ENCODE data around the gene PPFIBP1. TPM values are rescaled to one million over a fixed set of nuclear protein-coding genes. Genes with fewer than 3 reads are reported as not detected.

The PPFIBP1 gene
- total and polyA plus RNA-seq, 2 of the 13 experiments (the other 11 are each of a cell fraction or from before 2014, with no cell fraction given), result 16.2 to 21.8 TPM

DNA sequence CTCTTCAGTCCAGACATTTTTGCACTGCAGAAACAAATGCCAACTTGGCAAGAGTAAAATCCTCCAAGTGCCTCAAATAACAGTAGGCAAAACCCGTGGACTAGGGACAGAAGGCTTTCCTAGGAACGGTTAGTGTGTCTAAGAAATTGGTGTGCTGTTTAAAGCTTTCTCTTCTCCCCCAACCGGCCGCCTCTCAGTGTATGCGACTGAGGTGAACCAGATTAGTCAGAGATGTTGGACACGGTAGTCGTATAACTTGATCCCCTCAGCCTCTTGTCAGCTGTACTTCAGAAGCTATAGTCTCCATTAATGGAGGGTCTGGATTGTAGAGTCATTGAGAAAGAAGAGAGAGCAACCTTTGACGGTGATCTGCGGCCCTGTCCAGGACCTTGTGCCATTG lies 21.7 kb downstream of the PPFIBP1 start (continued):
- TF ChIP-seq, protein P1, sequence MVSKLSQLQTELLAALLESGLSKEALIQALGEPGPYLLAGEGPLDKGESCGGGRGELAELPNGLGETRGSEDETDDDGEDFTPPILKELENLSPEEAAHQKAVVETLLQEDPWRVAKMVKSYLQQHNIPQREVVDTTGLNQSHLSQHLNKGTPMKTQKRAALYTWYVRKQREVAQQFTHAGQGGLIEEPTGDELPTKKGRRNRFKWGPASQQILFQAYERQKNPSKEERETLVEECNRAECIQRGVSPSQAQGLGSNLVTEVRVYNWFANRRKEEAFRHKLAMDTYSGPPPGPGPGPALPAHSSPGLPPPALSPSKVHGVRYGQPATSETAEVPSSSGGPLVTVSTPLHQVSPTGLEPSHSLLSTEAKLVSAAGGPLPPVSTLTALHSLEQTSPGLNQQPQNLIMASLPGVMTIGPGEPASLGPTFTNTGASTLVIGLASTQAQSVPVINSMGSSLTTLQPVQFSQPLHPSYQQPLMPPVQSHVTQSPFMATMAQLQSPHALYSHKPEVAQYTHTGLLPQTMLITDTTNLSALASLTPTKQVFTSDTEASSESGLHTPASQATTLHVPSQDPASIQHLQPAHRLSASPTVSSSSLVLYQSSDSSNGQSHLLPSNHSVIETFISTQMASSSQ (IDR thresholded peaks at IDR 0.05; ENCODE audit: low read depth), result no peak
- TF ChIP-seq, protein P1 (CRISPR knock-in tag; IDR thresholded peaks at IDR 0.05; ENCODE audit: borderline replicate concordance), result no peak
- TF ChIP-seq, protein P2, sequence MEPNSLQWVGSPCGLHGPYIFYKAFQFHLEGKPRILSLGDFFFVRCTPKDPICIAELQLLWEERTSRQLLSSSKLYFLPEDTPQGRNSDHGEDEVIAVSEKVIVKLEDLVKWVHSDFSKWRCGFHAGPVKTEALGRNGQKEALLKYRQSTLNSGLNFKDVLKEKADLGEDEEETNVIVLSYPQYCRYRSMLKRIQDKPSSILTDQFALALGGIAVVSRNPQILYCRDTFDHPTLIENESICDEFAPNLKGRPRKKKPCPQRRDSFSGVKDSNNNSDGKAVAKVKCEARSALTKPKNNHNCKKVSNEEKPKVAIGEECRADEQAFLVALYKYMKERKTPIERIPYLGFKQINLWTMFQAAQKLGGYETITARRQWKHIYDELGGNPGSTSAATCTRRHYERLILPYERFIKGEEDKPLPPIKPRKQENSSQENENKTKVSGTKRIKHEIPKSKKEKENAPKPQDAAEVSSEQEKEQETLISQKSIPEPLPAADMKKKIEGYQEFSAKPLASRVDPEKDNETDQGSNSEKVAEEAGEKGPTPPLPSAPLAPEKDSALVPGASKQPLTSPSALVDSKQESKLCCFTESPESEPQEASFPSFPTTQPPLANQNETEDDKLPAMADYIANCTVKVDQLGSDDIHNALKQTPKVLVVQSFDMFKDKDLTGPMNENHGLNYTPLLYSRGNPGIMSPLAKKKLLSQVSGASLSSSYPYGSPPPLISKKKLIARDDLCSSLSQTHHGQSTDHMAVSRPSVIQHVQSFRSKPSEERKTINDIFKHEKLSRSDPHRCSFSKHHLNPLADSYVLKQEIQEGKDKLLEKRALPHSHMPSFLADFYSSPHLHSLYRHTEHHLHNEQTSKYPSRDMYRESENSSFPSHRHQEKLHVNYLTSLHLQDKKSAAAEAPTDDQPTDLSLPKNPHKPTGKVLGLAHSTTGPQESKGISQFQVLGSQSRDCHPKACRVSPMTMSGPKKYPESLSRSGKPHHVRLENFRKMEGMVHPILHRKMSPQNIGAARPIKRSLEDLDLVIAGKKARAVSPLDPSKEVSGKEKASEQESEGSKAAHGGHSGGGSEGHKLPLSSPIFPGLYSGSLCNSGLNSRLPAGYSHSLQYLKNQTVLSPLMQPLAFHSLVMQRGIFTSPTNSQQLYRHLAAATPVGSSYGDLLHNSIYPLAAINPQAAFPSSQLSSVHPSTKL (CRISPR knock-in tag; IDR thresholded peaks at IDR 0.05), result no peak
- TF ChIP-seq KLF6 (CRISPR knock-in tag; IDR thresholded peaks at IDR 0.05) (no peak), HNRNPK (IDR thresholded peaks at IDR 0.05; ENCODE audit: low read depth, low read length, poor library complexity, severe bottlenecking) (no peak), ZNF781 (CRISPR knock-in tag; IDR thresholded peaks at IDR 0.05; ENCODE audit: borderline replicate concordance, not compliant biosample characterization) (no peak)
